VCaP (cell line): ENCODE measurements around the gene SIGLEC6.

Source experiments
- H3K27ac ChIP-seq: fragments of 450-650 bp; 2 replicates; pipeline ENCODE4 v1.5.1; 2017
- TF ChIP-seq, protein P1 (sequence below): fragments of 450-650 bp; conservative IDR thresholded peaks from 2 replicates; pipeline ENCODE4 v1.5.1; 2017; ENCODE audit warnings: mild to moderate bottlenecking, moderate library complexity

Gene SIGLEC6

DNA sequence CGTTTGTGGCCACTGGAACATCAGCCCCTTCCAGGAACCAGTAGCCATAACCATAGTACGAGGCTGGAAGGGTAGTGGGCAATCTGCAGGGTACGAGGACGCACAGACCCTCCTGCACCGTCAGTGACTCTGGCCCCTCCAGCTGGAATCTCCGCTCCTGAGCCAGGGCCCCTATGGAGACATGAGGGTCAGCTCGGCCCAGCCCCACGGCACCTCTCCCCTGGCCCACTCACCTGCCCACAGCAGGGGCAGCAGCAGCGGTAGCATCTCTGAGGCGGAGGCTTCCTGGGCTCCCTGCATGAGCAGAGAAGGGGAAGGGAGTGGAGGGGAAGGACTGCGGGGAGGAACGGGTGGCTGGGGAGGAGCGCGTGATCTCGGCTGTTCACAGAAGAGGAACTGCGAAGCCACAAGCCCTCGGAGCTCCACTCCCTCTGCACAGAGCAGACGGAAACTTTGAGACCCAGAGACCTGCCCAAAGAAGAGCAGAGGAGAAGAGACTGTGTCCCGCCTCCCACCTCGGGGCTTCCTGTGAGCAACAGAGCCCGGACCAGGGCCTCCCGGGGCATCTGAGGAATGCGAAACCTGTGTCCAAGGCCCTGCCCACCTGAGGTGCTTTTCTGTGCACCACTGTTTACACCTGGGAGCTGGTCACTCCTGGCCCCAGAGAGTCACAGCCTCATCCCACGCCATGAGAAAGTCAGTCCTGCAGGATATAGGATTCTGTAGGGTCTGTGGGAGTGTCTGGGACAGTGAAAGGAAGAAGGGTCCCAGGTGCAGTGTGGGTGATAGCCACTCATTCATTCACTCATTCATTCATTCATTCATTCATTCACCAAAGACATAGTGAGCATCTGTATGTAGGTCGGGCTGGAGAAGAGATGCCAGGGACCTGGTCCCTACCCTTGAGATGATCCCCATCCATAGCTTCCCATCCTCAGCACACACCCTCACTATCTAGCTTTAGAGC, at the start of gene SIGLEC6:
Gene SIGLEC6, minus strand, starts transcription at position 322 of the 967 bp plus-strand sequence. Its CDS starts 22 bp downstream, at position 300.
- no peak within 1 kb of the TSS for H3K27ac ChIP-seq

DNA sequence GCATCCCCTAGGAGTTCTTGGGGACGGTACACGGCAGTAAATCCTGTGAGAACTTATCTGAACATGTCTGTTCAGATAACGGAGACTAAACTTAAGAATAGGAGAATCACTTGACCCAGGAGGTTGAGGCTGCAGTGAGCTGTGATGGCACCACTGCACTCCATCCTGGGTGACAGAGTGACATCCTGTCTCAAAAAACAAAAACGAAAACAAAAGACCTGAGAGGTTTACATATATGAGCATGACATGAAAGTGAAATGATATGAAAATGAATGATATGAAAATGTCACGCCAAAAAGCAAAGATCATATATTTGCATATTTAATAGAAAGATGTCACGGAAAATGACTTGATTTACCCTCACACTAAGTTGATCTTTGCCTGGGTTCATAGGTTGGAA, 45.4 kb upstream of the SIGLEC6 start:
- no peak overlapping the region for H3K27ac ChIP-seq
- TF ChIP-seq, protein P1, sequence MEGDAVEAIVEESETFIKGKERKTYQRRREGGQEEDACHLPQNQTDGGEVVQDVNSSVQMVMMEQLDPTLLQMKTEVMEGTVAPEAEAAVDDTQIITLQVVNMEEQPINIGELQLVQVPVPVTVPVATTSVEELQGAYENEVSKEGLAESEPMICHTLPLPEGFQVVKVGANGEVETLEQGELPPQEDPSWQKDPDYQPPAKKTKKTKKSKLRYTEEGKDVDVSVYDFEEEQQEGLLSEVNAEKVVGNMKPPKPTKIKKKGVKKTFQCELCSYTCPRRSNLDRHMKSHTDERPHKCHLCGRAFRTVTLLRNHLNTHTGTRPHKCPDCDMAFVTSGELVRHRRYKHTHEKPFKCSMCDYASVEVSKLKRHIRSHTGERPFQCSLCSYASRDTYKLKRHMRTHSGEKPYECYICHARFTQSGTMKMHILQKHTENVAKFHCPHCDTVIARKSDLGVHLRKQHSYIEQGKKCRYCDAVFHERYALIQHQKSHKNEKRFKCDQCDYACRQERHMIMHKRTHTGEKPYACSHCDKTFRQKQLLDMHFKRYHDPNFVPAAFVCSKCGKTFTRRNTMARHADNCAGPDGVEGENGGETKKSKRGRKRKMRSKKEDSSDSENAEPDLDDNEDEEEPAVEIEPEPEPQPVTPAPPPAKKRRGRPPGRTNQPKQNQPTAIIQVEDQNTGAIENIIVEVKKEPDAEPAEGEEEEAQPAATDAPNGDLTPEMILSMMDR = no peak

More for the DNA sequence above, at the start of gene SIGLEC6:
- TF ChIP-seq, protein P1 = no peak

DNA sequence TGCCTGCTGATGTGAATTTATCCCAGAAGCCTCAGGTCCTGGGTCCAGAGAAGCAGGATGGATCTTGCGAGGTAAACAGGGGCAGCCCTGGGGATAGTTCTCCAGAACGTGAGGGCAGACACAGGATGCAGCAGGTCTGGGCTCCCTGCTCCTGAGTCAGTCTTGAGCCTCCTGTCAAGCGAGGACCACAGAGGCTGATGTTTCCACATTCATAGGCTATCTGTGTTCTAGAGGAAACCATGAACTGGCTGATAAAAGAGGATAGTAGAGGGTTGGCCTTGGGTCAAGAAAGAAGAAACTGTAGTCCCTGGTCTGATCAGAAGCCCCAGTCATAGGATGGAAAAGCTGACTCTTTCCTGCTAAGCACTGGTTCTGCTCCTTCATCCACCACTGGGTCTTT, 41.9 kb upstream of the SIGLEC6 start:
- TF ChIP-seq, protein P1 = no peak
- H3K27ac ChIP-seq = no peak overlapping the region

DNA sequence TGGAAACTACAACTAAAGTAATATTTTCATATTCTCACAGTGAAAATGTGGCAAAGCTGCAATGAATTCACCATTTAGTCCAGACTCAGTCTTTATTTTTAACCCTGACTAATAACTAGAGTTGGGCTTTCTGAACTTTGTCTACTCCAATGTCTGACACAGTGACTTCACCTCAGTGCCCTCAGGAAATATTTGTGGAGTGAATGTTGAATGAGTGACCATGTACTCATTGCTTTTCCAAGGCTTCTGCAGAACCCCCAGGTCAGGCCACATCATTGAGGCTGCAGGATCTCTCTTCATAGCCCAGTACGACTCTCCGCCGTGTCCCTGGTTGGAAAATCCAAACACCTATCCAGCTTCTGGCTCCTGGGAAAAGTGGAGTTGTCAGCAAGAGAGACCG, 41.4 kb upstream of the SIGLEC6 start:
- no peak overlapping the region for H3K27ac ChIP-seq
- TF ChIP-seq, protein P1 = no peak

DNA sequence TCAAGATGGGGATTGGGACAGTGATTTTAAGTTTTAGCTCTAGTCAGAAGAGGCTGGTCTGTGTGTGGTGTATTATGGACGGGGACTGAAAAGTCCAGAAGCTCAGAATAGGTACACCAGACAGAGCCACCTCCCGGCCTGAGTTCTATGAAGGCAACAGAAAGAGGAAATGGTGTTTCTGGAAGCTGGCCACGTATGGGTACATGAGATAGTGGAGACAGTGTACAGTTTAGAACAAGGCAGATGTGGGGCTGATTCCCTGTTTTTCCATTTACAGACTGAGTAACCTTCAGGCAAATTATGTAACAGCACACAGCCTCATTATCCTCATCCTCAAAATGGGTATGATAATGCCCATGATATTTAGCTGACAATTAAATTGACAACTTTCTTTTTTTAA, 40.9 kb upstream of the SIGLEC6 start:
- no peak overlapping the region for H3K27ac ChIP-seq
- TF ChIP-seq, protein P1 = no peak

DNA sequence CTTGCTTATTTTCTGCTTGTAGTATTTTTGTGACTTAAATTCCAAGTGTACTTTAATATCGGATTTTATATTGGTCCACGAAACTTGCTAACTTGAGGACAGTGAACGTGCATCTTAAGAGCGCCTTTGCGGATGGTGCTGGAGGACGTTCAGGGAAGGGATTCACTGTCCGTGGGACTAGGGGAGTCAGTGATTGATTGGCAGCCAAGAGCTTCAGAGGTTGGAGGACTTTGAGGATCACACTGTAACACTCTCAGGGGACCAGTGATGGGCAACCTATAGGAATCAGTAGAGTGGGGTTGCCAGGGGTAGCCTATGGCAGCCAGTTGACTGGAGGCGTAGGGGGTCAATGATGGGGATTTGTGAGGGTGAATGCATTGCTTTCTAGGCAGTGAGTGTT, 40.1 kb upstream of the SIGLEC6 start:
- H3K27ac ChIP-seq = peak overlapping the region; percentile 55; the same call in 1 of the 2 replicates
- TF ChIP-seq, protein P1 = no peak

DNA sequence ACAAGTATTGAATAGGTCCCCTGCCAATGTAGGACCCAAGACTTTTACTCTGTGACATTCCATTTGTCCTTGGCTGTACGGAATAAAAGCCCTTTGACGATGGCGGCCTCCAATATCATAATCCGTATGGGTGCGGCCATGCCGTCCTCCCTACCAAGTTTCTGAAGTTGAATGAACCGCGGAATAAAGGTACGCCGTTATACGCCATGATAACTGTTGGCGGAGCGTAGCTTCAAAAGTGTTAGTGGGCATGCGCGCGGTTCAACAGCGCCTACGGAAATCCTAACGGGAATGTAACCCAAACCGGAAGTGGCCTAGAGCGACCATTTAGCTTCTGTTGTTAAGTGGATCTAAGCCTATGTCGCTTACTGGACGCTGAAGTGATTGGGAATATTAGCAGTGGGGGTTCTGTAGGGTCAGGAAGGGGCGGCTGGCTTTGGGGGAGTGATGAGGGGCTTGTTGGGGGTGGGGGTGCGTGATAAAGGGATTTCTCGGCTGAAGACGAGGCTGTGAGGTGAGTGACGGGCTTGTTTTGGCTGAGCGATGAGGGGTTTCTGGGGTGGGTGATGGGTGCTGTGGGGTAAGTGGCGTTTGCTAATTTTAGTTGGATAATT, 39.6 kb upstream of the SIGLEC6 start, which contains the start of gene ZNF175:
Gene ZNF175, plus strand, starts transcription at position 322 of the 614 bp plus-strand sequence. CDS start 2,047 bp downstream, outside the sequence.
- H3K27ac ChIP-seq = peak within 1 kb of the TSS; percentile 55; the same call in 1 of the 2 replicates
- TF ChIP-seq, protein P1 = no peak
